Neural cell (in vitro differentiated cells): ENCODE data around the gene NCOA3. TPM values are rescaled to one million over a fixed set of nuclear protein-coding genes. Genes with fewer than 3 reads are reported as not detected.

Experiments
- H2AFZ ChIP-seq: fragments of 200-600, 300-800 bp; sonication (generic), shearing (Covaris generic); 2 replicates; pipeline ENCODE4 v1.6.0; 2014; ENCODE audit warnings: low read depth, mild to moderate bottlenecking, antibody characterized with exemption, low read length, moderate library complexity
- H3F3A ChIP-seq: fragments of 200-600 bp; shearing (Covaris generic); 2 replicates; pipeline ENCODE4 v1.6.1; 2016; ENCODE audit warnings: mild to moderate bottlenecking, moderate library complexity, mixed read lengths, antibody characterized with exemption, low read length; ENCODE audit not compliant: insufficient read depth, poor library complexity, severe bottlenecking
- H3K27ac ChIP-seq: fragments of 200-600, 300-800 bp; sonication (generic), shearing (Covaris generic); 2 replicates; pipeline ENCODE4 v1.5.1; 2014; ENCODE audit warnings: mild to moderate bottlenecking, low read length, moderate library complexity
- H3K27me3 ChIP-seq: fragments of 300-800, 200-600 bp; sonication (generic), shearing (Covaris generic); 2 replicates; pipeline ENCODE4 v1.6.0; 2014; ENCODE audit warnings: mild to moderate bottlenecking, low read depth, low read length, moderate library complexity; ENCODE audit not compliant: insufficient read depth
- H3K36me3 ChIP-seq: fragments of 300-800, 200-600 bp; sonication (generic), shearing (Covaris generic); 2 replicates; pipeline ENCODE4 v1.5.1; 2014; ENCODE audit warnings: mild to moderate bottlenecking, antibody characterized with exemption, low read length, moderate library complexity; ENCODE audit not compliant: insufficient read depth
- H3K4me2 ChIP-seq: fragments of 300-800, 200-600 bp; sonication (generic), shearing (Covaris generic); 2 replicates; pipeline ENCODE4 v1.6.0; 2014; ENCODE audit warnings: mild to moderate bottlenecking, low read length
- H3K4me3 ChIP-seq: fragments of 300-800, 200-600 bp; sonication (generic), shearing (Covaris generic); 2 replicates; pipeline ENCODE4 v1.5.1; 2014; ENCODE audit warnings: mild to moderate bottlenecking, low read length, moderate library complexity
- H3K79me2 ChIP-seq: fragments of 200-600 bp; shearing (Covaris generic); replicated peaks from 2 replicates; pipeline ENCODE4 v1.6.0; 2014; ENCODE audit warnings: mild to moderate bottlenecking, low read length, moderate library complexity; ENCODE audit not compliant: insufficient read depth
- H3K9ac ChIP-seq: fragments of 300-800, 200-600 bp; sonication (generic), shearing (Covaris generic); 2 replicates; pipeline ENCODE4 v1.6.1; 2016; ENCODE audit warnings: mild to moderate bottlenecking, low read length, mixed read lengths
- H3K9me2 ChIP-seq: fragments of 200-600 bp; shearing (Covaris generic); 2 replicates; pipeline ENCODE4 v1.6.1; 2016; ENCODE audit warnings: mild to moderate bottlenecking, low read length, mixed read lengths; ENCODE audit not compliant: insufficient read depth
- H3K9me3 ChIP-seq: fragments of 200-600, 300-800 bp; sonication (generic), shearing (Covaris generic); 2 replicates; pipeline ENCODE4 v1.6.1; 2016; ENCODE audit warnings: mild to moderate bottlenecking, mixed run types, low read length, moderate library complexity, mixed read lengths
- H4K20me1 ChIP-seq: fragments of 200-600 bp; shearing (Covaris generic); 2 replicates; pipeline ENCODE4 v1.6.1; 2016; ENCODE audit warnings: mild to moderate bottlenecking, mixed run types; ENCODE audit not compliant: insufficient read depth
- EP300 ChIP-seq: fragments of 450-650 bp; conservative IDR thresholded peaks from 2 replicates; pipeline ENCODE4 v1.6.1; 2014; ENCODE audit warnings: antibody characterized with exemption, mild to moderate bottlenecking, moderate library complexity; ENCODE audit not compliant: poor library complexity, severe bottlenecking
- EZH2 ChIP-seq: fragments of 200-600, 300-800 bp; shearing (Covaris generic), sonication (generic); IDR thresholded peaks from 2 replicates; pipeline ENCODE4 v1.6.1; 2014; ENCODE audit warnings: antibody characterized with exemption, low read length, borderline replicate concordance, mild to moderate bottlenecking; ENCODE audit not compliant: insufficient read depth, poor library complexity, severe bottlenecking
- MXI1 ChIP-seq: fragments of 450-650 bp; conservative IDR thresholded peaks from 2 replicates; pipeline ENCODE4 v1.6.1; 2014; ENCODE audit warnings: antibody characterized with exemption, mild to moderate bottlenecking; ENCODE audit not compliant: poor library complexity, severe bottlenecking
- POLR2AphosphoS5 ChIP-seq: IDR thresholded peaks from 2 replicates; pipeline ENCODE4 v1.6.1; 2012
- RAD21 ChIP-seq: fragments of 450-650 bp; conservative IDR thresholded peaks from 2 replicates; pipeline ENCODE4 v1.6.1; 2014; ENCODE audit warnings: antibody characterized with exemption, mild to moderate bottlenecking, moderate library complexity
- SMC3 ChIP-seq: fragments of 450-650 bp; conservative IDR thresholded peaks from 2 replicates; pipeline ENCODE4 v1.6.1; 2014; ENCODE audit warnings: antibody characterized with exemption, mild to moderate bottlenecking, moderate library complexity; ENCODE audit not compliant: poor library complexity
- TAF1 ChIP-seq: IDR thresholded peaks from 2 replicates; pipeline ENCODE4 v1.6.1; 2012; ENCODE audit warnings: low read depth
- polyA plus RNA-seq: library from polyadenylated mRNA; depleted of rRNA; stranded (reverse); fragments of >200 nt; gene quantifications from 2 replicates; pipeline ENCODE4 v1.2.3, GENCODE V29; 2014
- TF ChIP-seq, protein P1 (sequence below): IDR thresholded peaks from 2 replicates; pipeline ENCODE4 v1.6.1; 2012; ENCODE audit warnings: borderline replicate concordance
- TF ChIP-seq, protein P2 (sequence below): fragments of 450-650 bp; IDR thresholded peaks from 2 replicates; pipeline ENCODE4 v1.5.1; 2014; ENCODE audit warnings: antibody characterized with exemption, mild to moderate bottlenecking, moderate library complexity; ENCODE audit not compliant: poor library complexity, severe bottlenecking

The NCOA3 gene
- polyA plus RNA-seq, 1 donor from 2014 or later, result 14.2 TPM

DNA sequence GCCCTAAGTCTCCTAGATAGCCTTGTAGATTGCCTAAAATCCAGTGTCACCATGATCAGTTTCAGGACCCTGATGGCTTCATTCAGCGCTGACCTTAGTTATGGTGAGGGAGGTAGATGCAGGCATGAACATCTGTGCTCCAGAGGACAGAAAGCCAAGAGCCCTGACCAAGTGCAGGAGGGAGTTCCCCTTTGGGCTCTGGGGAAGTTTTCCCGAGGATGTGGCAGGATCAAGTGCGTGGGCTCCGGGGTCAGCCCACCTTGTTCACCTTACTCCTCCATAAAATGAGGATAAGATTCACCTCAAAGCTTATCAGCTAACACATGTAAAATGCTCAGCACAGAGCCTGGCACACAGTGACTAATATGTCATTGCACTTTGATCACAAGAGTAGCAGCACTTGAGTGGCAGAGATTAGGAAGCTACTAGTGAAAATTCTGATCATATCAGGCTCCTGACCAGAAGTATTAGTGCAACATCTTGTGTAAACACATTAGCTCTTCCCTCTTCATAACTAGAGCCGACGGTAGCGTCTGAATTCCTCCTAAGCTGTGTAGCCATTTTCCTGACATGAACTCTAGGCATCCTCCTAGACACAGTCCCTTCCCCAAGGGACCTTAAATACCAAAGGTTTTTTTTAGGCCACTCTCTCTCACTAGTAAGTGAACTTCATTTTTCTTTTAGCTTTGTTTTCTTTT lies 158.4 kb downstream of the NCOA3 start:
- H3K27me3 ChIP-seq, result no peaks in the 10 kb centered on the region
- H3K9me2 ChIP-seq, result no peaks in the 10 kb centered on the region
- TF ChIP-seq, protein P1, sequence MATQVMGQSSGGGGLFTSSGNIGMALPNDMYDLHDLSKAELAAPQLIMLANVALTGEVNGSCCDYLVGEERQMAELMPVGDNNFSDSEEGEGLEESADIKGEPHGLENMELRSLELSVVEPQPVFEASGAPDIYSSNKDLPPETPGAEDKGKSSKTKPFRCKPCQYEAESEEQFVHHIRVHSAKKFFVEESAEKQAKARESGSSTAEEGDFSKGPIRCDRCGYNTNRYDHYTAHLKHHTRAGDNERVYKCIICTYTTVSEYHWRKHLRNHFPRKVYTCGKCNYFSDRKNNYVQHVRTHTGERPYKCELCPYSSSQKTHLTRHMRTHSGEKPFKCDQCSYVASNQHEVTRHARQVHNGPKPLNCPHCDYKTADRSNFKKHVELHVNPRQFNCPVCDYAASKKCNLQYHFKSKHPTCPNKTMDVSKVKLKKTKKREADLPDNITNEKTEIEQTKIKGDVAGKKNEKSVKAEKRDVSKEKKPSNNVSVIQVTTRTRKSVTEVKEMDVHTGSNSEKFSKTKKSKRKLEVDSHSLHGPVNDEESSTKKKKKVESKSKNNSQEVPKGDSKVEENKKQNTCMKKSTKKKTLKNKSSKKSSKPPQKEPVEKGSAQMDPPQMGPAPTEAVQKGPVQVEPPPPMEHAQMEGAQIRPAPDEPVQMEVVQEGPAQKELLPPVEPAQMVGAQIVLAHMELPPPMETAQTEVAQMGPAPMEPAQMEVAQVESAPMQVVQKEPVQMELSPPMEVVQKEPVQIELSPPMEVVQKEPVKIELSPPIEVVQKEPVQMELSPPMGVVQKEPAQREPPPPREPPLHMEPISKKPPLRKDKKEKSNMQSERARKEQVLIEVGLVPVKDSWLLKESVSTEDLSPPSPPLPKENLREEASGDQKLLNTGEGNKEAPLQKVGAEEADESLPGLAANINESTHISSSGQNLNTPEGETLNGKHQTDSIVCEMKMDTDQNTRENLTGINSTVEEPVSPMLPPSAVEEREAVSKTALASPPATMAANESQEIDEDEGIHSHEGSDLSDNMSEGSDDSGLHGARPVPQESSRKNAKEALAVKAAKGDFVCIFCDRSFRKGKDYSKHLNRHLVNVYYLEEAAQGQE, result no peak
- no peak for TF ChIP-seq MXI1
- no peak for TF ChIP-seq RAD21
- TF ChIP-seq TAF1, result no peak
- TF ChIP-seq POLR2AphosphoS5, result no peak
- TF ChIP-seq SMC3, result no peak
- TF ChIP-seq, protein P2, sequence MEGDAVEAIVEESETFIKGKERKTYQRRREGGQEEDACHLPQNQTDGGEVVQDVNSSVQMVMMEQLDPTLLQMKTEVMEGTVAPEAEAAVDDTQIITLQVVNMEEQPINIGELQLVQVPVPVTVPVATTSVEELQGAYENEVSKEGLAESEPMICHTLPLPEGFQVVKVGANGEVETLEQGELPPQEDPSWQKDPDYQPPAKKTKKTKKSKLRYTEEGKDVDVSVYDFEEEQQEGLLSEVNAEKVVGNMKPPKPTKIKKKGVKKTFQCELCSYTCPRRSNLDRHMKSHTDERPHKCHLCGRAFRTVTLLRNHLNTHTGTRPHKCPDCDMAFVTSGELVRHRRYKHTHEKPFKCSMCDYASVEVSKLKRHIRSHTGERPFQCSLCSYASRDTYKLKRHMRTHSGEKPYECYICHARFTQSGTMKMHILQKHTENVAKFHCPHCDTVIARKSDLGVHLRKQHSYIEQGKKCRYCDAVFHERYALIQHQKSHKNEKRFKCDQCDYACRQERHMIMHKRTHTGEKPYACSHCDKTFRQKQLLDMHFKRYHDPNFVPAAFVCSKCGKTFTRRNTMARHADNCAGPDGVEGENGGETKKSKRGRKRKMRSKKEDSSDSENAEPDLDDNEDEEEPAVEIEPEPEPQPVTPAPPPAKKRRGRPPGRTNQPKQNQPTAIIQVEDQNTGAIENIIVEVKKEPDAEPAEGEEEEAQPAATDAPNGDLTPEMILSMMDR, result no peak
- TF ChIP-seq EP300, result no peak
- TF ChIP-seq EZH2, result no peak
- H3F3A ChIP-seq, result no peaks in the 10 kb centered on the region
- no peak overlapping the region for H3K27ac ChIP-seq
- H3K4me3 ChIP-seq, result no peak overlapping the region
- no peaks in the 10 kb centered on the region for H3K36me3 ChIP-seq
- no peak overlapping the region for H2AFZ ChIP-seq
- H3K9ac ChIP-seq, result no peak overlapping the region
- no peak overlapping the region for H3K4me2 ChIP-seq
- no peaks in the 10 kb centered on the region for H3K9me3 ChIP-seq
- no peaks in the 10 kb centered on the region for H4K20me1 ChIP-seq
- no peaks in the 10 kb centered on the region for H3K79me2 ChIP-seq

DNA sequence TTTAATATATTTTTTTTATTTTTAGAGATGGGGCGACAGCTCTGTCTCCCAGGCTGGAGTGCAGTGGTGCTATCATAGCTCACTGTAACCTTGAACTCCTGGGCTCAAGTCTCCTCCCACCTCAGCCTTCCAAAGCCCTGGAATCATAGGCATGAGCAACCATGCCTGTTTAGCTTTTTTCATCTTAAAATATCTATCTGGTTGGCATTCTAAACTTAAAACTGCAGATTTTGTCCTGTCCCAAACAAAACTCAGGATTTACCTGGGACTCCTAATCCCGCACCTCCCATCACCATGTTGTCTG lies 158.9 kb downstream of the NCOA3 start:
- no peaks in the 10 kb centered on the region for H3K36me3 ChIP-seq

More for the DNA sequence above, 158.9 kb downstream of the NCOA3 start:
- no peaks in the 10 kb centered on the region for H3K9me3 ChIP-seq
- no peaks in the 10 kb centered on the region for H3K9me2 ChIP-seq
- H3K4me2 ChIP-seq, result no peak overlapping the region
- no peaks in the 10 kb centered on the region for H4K20me1 ChIP-seq
- no peaks in the 10 kb centered on the region for H3K79me2 ChIP-seq
- no peaks in the 10 kb centered on the region for H3F3A ChIP-seq
- no peak overlapping the region for H3K27ac ChIP-seq
- H3K4me3 ChIP-seq, result no peak overlapping the region
- H3K9ac ChIP-seq, result no peak overlapping the region
- no peak overlapping the region for H2AFZ ChIP-seq
- no peaks in the 10 kb centered on the region for H3K27me3 ChIP-seq
- TF ChIP-seq EZH2, result no peak
- TF ChIP-seq SMC3, result no peak
- TF ChIP-seq, protein P2, result no peak
- no peak for TF ChIP-seq EP300
- TF ChIP-seq, protein P1, result no peak
- TF ChIP-seq RAD21, result no peak
- no peak for TF ChIP-seq MXI1
- TF ChIP-seq TAF1, result no peak
- no peak for TF ChIP-seq POLR2AphosphoS5
